NB4 (cell line): ENCODE measurements around the gene CEBPE.

Source experiments
- MAX ChIP-seq: IDR thresholded peaks from 2 replicates; pipeline ENCODE4 v1.6.1; 2011; ENCODE audit warnings: low read depth, low read length
- MYC ChIP-seq: IDR thresholded peaks from 2 replicates; pipeline ENCODE4 v1.6.1; 2011; ENCODE audit warnings: low read depth, low read length
- POLR2A ChIP-seq: IDR thresholded peaks from 2 replicates; pipeline ENCODE4 v1.6.1; 2011; ENCODE audit warnings: mild to moderate bottlenecking; ENCODE audit not compliant: insufficient read length; ENCODE audit errors: extremely low read depth
- TF ChIP-seq, protein P1 (sequence below): IDR thresholded peaks from one replicate; pipeline ENCODE4 v1.5.1; 2012; ENCODE audit warnings: low read depth, low read length

GRCh38 chr14:23140371-23140770, 21.3 kb upstream of the CEBPE start:
- TF ChIP-seq, protein P1, sequence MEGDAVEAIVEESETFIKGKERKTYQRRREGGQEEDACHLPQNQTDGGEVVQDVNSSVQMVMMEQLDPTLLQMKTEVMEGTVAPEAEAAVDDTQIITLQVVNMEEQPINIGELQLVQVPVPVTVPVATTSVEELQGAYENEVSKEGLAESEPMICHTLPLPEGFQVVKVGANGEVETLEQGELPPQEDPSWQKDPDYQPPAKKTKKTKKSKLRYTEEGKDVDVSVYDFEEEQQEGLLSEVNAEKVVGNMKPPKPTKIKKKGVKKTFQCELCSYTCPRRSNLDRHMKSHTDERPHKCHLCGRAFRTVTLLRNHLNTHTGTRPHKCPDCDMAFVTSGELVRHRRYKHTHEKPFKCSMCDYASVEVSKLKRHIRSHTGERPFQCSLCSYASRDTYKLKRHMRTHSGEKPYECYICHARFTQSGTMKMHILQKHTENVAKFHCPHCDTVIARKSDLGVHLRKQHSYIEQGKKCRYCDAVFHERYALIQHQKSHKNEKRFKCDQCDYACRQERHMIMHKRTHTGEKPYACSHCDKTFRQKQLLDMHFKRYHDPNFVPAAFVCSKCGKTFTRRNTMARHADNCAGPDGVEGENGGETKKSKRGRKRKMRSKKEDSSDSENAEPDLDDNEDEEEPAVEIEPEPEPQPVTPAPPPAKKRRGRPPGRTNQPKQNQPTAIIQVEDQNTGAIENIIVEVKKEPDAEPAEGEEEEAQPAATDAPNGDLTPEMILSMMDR: no peak
- TF ChIP-seq POLR2A (no peak), MYC (no peak), MAX (no peak)
